Measurements from ENCODE around the gene HMGXB4.

DNA sequence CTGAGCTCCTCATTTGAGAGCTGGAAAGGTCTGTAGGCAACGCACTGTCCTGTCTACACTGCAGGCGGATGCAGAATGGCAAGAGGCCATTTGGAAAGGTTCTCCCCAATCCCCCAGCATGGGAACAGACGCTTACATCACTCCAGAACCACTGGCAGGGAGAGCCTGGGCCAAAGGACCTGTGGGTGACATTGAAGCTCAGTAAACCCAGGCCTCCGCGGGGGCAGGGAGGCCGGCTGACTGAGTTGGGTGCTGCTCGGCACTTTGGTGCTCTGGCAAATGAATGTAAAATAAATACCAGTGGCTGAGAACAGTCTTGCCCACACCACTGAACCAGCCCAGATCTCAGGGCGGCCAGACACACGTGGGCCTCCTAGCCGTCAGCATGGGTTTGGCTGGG lies 64.8 kb downstream of the HMGXB4 start:
- TF ChIP-seq, protein P1, sequence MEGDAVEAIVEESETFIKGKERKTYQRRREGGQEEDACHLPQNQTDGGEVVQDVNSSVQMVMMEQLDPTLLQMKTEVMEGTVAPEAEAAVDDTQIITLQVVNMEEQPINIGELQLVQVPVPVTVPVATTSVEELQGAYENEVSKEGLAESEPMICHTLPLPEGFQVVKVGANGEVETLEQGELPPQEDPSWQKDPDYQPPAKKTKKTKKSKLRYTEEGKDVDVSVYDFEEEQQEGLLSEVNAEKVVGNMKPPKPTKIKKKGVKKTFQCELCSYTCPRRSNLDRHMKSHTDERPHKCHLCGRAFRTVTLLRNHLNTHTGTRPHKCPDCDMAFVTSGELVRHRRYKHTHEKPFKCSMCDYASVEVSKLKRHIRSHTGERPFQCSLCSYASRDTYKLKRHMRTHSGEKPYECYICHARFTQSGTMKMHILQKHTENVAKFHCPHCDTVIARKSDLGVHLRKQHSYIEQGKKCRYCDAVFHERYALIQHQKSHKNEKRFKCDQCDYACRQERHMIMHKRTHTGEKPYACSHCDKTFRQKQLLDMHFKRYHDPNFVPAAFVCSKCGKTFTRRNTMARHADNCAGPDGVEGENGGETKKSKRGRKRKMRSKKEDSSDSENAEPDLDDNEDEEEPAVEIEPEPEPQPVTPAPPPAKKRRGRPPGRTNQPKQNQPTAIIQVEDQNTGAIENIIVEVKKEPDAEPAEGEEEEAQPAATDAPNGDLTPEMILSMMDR (IDR thresholded peaks at IDR 0.05; ENCODE audit: low read length): no peak
- TF ChIP-seq EZH2 (IDR thresholded peaks at IDR 0.05; ENCODE audit: borderline replicate concordance, low read length): no peak

Data from OCI-LY1 (cell line).